GM12878 (cell line): ENCODE data around the gene OTULIN. TPM values are rescaled to one million over a fixed set of nuclear protein-coding genes. Genes with fewer than 3 reads are reported as not detected.
A peak's percentile ranks its signal among the peaks of the same experiment; 100 is the strongest.

ENCODE experiments used
- ATAC-seq: fragments of 200-7000 bp; cut with Tn5 transposase; 3 replicates; pipeline ENCODE4 v1.9.1; 2020; ENCODE audit warnings: mild to moderate bottlenecking, moderate library complexity
- BruUV-seq: library from RNA; stranded (reverse); fragments of 400-500 nt; replicated peaks from 2 replicates; lab custom pipeline; 2021; lab: Mats Ljungman, UMichigan
- CTCF ChIA-PET: fragments of 300-600 bp; sonication (Branson Sonifier 250); formaldehyde crosslinking; extraction: SDS; loops from one replicate; lab custom pipeline; 2021; ENCODE audit warnings: inconsistent platforms; lab: Yijun Ruan, JAX
- POLR2A ChIA-PET: fragments of 350-600 bp; formaldehyde crosslinking; extraction: SDS; loops from one replicate; lab custom pipeline; 2021; ENCODE audit warnings: inconsistent platforms; lab: Charles Lee
- RAD21 ChIA-PET: fragments of 300-600 bp; sonication (Branson Sonifier 250); formaldehyde crosslinking; loops from one replicate; lab custom pipeline; 2023; ENCODE audit warnings: antibody characterized with exemption; ENCODE audit not compliant: unreplicated experiment; lab: Charles Lee
- SMC1A ChIA-PET: fragments of 300-600 bp; sonication (Branson Sonifier 250); formaldehyde crosslinking; loops from one replicate; lab custom pipeline; 2023; ENCODE audit not compliant: unreplicated experiment, uncharacterized antibody; lab: Charles Lee
- DNase-seq: peaks from one replicate; pipeline ENCODE4 v3.0.0-alpha.2; 2011; ENCODE audit warnings: low read depth, low spot score
- FAIRE-seq: peaks from 3 replicates; lab custom pipeline; 2011; peaks lifted over from hg19 to GRCh38; lab: Jason Lieb, UNC
- H2AFZ ChIP-seq: 2 replicates; pipeline ENCODE4 v1.6.0; 2011; ENCODE audit warnings: low read depth, low read length, control low read depth; ENCODE audit not compliant: control insufficient read depth
- H3K27ac ChIP-seq: 2 replicates; pipeline ENCODE4 v1.5.1; 2011; ENCODE audit warnings: control low read depth; ENCODE audit not compliant: control insufficient read depth, insufficient read depth
- H3K27me3 ChIP-seq, 2 experiments: replicated peaks in 1 of 2; 2 replicates each; pipeline versions ENCODE4 v1.6.0 to v1.6.1; 2011; ENCODE audit warnings: low read length in 1 of 2; ENCODE audit not compliant: control insufficient read depth in 2 of 2, insufficient read depth in 2 of 2
- H3K36me3 ChIP-seq, 2 experiments: 2 replicates each; pipeline ENCODE4 v1.5.1; 2011; ENCODE audit warnings: low read length in 1 of 2; ENCODE audit not compliant: control insufficient read depth in 2 of 2, insufficient read depth in 2 of 2
- H3K4me1 ChIP-seq: 2 replicates; pipeline ENCODE4 v1.6.1; 2011; ENCODE audit warnings: mild to moderate bottlenecking, low read length, moderate library complexity, mixed read lengths; ENCODE audit not compliant: control insufficient read depth, insufficient read depth
- H3K4me2 ChIP-seq: 2 replicates; pipeline ENCODE4 v1.6.0; 2011; ENCODE audit warnings: control low read depth; ENCODE audit not compliant: control insufficient read depth, insufficient read depth
- H3K4me3 ChIP-seq: fragments of 200-600 bp; sonication (generic); 2 replicates; pipeline ENCODE4 v1.5.1; 2016
- H3K79me2 ChIP-seq: 2 replicates; pipeline ENCODE4 v1.6.0; 2011; ENCODE audit warnings: low read length; ENCODE audit not compliant: control insufficient read depth, insufficient read depth
- H3K9ac ChIP-seq: 2 replicates; pipeline ENCODE4 v1.8.0; 2011; ENCODE audit warnings: low read length, control low read depth, mixed read lengths; ENCODE audit not compliant: control insufficient read depth, insufficient read depth
- H3K9me3 ChIP-seq: replicated peaks from 3 replicates; pipeline ENCODE4 v1.5.1; 2011; ENCODE audit warnings: mild to moderate bottlenecking, low read length; ENCODE audit not compliant: control insufficient read depth, insufficient read depth
- H4K20me1 ChIP-seq: 2 replicates; pipeline ENCODE4 v1.6.0; 2011; ENCODE audit not compliant: control insufficient read depth, insufficient read depth
- CBX5 ChIP-seq: sonication (generic); IDR thresholded peaks from 2 replicates; pipeline ENCODE4 v1.6.1; 2016; ENCODE audit warnings: low read depth, moderate library complexity, mild to moderate bottlenecking, inconsistent platforms
- IKZF1 ChIP-seq: fragments of 450-650 bp; conservative IDR thresholded peaks from 2 replicates; pipeline ENCODE4 v1.6.1; 2017; ENCODE audit warnings: antibody characterized with exemption, mild to moderate bottlenecking
- KAT2A ChIP-seq: conservative IDR thresholded peaks from 2 replicates; pipeline ENCODE4 v1.6.1; 2011; ENCODE audit warnings: low read depth, low read length; ENCODE audit not compliant: control insufficient read depth
- NKRF ChIP-seq: fragments of 450-650 bp; conservative IDR thresholded peaks from 2 replicates; pipeline ENCODE4 v1.6.1; 2017; ENCODE audit warnings: mild to moderate bottlenecking, moderate library complexity
- NR2F1 ChIP-seq: fragments of 450-650 bp; conservative IDR thresholded peaks from 2 replicates; pipeline ENCODE4 v1.6.1; 2017; ENCODE audit warnings: mild to moderate bottlenecking
- PAX8 ChIP-seq: fragments of 450-650 bp; IDR thresholded peaks from 2 replicates; pipeline ENCODE4 v1.6.1; 2017; ENCODE audit warnings: mild to moderate bottlenecking, moderate library complexity
- PKNOX1 ChIP-seq: fragments of 450-650 bp; IDR thresholded peaks from 2 replicates; pipeline ENCODE4 v1.6.1; 2016; ENCODE audit warnings: mild to moderate bottlenecking
- PML ChIP-seq: IDR thresholded peaks from 2 replicates; pipeline ENCODE4 v1.6.1; 2012; ENCODE audit warnings: low read length, inconsistent platforms
- REST ChIP-seq: IDR thresholded peaks from 2 replicates; pipeline ENCODE4 v1.6.1; 2012; ENCODE audit warnings: mild to moderate bottlenecking, low read depth, low read length
- SIN3A ChIP-seq: IDR thresholded peaks from 2 replicates; pipeline ENCODE4 v1.6.1; 2012; ENCODE audit warnings: low read depth, low read length, improper control_type of control experiment
- SMAD5 ChIP-seq: IDR thresholded peaks from 2 replicates; pipeline ENCODE4 v1.6.1; 2016; ENCODE audit warnings: antibody characterized with exemption, low read depth
- SREBF1 ChIP-seq: IDR thresholded peaks from 2 replicates; pipeline ENCODE4 v1.6.1; 2012; ENCODE audit warnings: mild to moderate bottlenecking, low read length
- SUPT20H ChIP-seq: IDR thresholded peaks from 2 replicates; pipeline ENCODE4 v1.6.1; 2011; ENCODE audit warnings: low read depth, mild to moderate bottlenecking, low read length, moderate library complexity, borderline replicate concordance; ENCODE audit not compliant: control insufficient read depth
- TAF1 ChIP-seq: IDR thresholded peaks from 2 replicates; pipeline ENCODE4 v1.6.1; 2011; ENCODE audit warnings: mild to moderate bottlenecking, low read depth, low read length, borderline replicate concordance
- ZNF24 ChIP-seq: fragments of 450-650 bp; IDR thresholded peaks from 2 replicates; pipeline ENCODE4 v1.6.1; 2017; ENCODE audit warnings: antibody characterized with exemption, mild to moderate bottlenecking
- ZZZ3 ChIP-seq: IDR thresholded peaks from 2 replicates; pipeline ENCODE4 v1.6.1; 2011; ENCODE audit warnings: low read depth; ENCODE audit not compliant: control insufficient read depth, insufficient read length
- WGBS: methylation state at CpG from one replicate; pipeline ENCODE4 v1.1.6; 2016; ENCODE audit warnings: low lambda C conversion rate; ENCODE audit not compliant: insufficient replicate concordance, insufficient coverage; ENCODE audit errors: missing lambda C conversion rate; 5-methylcytosine and 5-hydroxymethylcytosine counted together
- in situ Hi-C: fragments of 300-500 bp; cut with MboI; formaldehyde crosslinking; loops from 9 replicates; pipeline ENCODE4 v1.14.3; 2018; ENCODE audit warnings: mixed read lengths
- intact Hi-C: fragments of 100-400 bp; cut with micrococcal nuclease; formaldehyde crosslinking; loops from one replicate; pipeline ENCODE4 v1.14.2; 2022; ENCODE audit not compliant: unreplicated experiment
- polyA plus RNA-seq, 11 experiments: library from polyadenylated mRNA; depleted of rRNA in 4 of 11; unstranded in 6 of 11; stranded (reverse) in 5 of 11; fragments of >200 nt; fragmentation: Nextera tagmentation in 4 of 11; fragmentation: Illumina TruSeq in 1 of 11; extraction: Ambion mirVana in 4 of 11; extraction: Trizol in 1 of 11; gene quantifications; 1 replicate in 1 of 11; 2 replicates in 10 of 11; pipeline versions ENCODE4 v1.2.1 to v1.2.3, GENCODE V29; 2011 to 2016; ENCODE audit warnings: inconsistent platforms in 2 of 11, missing spikeins in 2 of 11, low read depth in 1 of 11
- total RNA-seq, 4 experiments: library from RNA; depleted of rRNA in 3 of 4; stranded (reverse); fragments of >200 nt in 3 of 4; fragmentation: Illumina TruSeq in 1 of 4; extraction: Trizol in 1 of 4; gene quantifications; 2 replicates each; pipeline versions ENCODE4 v1.2.1 to v1.2.3, GENCODE V29; 2013 to 2021

Gene OTULIN
- total and polyA plus RNA-seq, 10 of the 15 experiments (the other 5 are each of a cell fraction or from before 2014, with no cell fraction given), result 6.6 to 70.5 (median 28.7) TPM

GRCh38 chr5:14666357-14666756, 1.8 kb downstream of the OTULIN start:
- H3K27me3 ChIP-seq, result no peaks in the 10 kb centered on the region
- H3K4me3 ChIP-seq, result peak overlapping the region; percentile 84
- H3K4me2 ChIP-seq, result peak overlapping the region; percentile 94
- H3K27ac ChIP-seq, result peak overlapping the region; percentile 90
- BruUV-seq, result no TSS peak
- ChIA-PET CTCF (interaction anchor here (0.6 to 2.6 kb wide), 9 partner anchors 8 to 521 kb away, joined by 3 to 14 read pairs (median 3); no protein-coding TSS in a partner anchor), SMC1A (interaction anchor here (0.8 to 5.0 kb wide), 7 partner anchors 11 to 96 kb away, joined by 3 to 55 read pairs (median 4); no protein-coding TSS in a partner anchor), POLR2A (interaction anchor here (0.6 to 3.2 kb wide), 5 partner anchors 9 to 486 kb away, joined by 3 to 31 read pairs (median 3); no protein-coding TSS in a partner anchor), RAD21 (interaction anchor here (1.1 to 4.8 kb wide), 4 partner anchors 10 to 337 kb away, joined by 4 to 33 read pairs (median 14); no protein-coding TSS in a partner anchor)
- no peak for FAIRE-seq
- no peak overlapping the region for H2AFZ ChIP-seq
- H3K4me1 ChIP-seq, result peaks cover 14% of the 10 kb centered on the region
- 0% methylated on average over 2 of the region's 2 CpGs for WGBS
- in situ Hi-C loops (loop anchor here (25.0 kb wide), 1 partner anchor 504 kb away; no protein-coding TSS in a partner anchor), intact Hi-C loops (loop anchor here (5.0 kb wide), 2 partner anchors 414 to 519 kb away; no protein-coding TSS in a partner anchor)
- H3K9me3 ChIP-seq, result no peaks in the 10 kb centered on the region; the same call in 1 of the 3 replicates
- 0 out of 4 replicates have a peak, but pooled peaks cover 0 to 5% of the 10 kb centered on the region in 2 experiments for H3K36me3 ChIP-seq
- peaks cover 93% of the 10 kb centered on the region for H3K79me2 ChIP-seq
- no peak for ATAC-seq
- DNase-seq, result no peak
- 0 out of 2 replicates have a peak, but pooled peaks have one; percentile 19 for TF ChIP-seq SIN3A
- no peak for TF ChIP-seq ZNF24
- TF ChIP-seq SREBF1, result no peak
- no peak for TF ChIP-seq IKZF1
- TF ChIP-seq SMAD5, result no peak
- TF ChIP-seq TAF1, result no peak
- TF ChIP-seq PML, result no peak
- 0 out of 2 replicates have a peak, but pooled peaks have one; percentile 0 for TF ChIP-seq CBX5
- TF ChIP-seq PKNOX1, result 0 out of 2 replicates have a peak, but pooled peaks have one; percentile 24
- TF ChIP-seq REST, result no peak
- no peak for TF ChIP-seq NR2F1
- no peak for TF ChIP-seq PAX8
- no peak for TF ChIP-seq NKRF
- TF ChIP-seq ZZZ3, result no peak
- no peak for TF ChIP-seq SUPT20H
- no peak for TF ChIP-seq KAT2A
- H3K9ac ChIP-seq, result peak overlapping the region; percentile 94
- no peaks in the 10 kb centered on the region for H4K20me1 ChIP-seq
